Adrenal gland (tissue), 5 donors: ENCODE results near the gene GBA2.

Experiments
- CTCF ChIP-seq, 6 experiments: fragments of 450-650 bp in 4 of 6; fragments of 200-600 bp in 2 of 6; sonication (generic) in 1 of 6; IDR thresholded peaks; 1 replicate in 5 of 6; 2 replicates in 1 of 6; pipeline versions ENCODE4 v1.5.1 to v1.8.0; 2016 to 2021; ENCODE audit warnings: antibody characterized with exemption in 6 of 6, mild to moderate bottlenecking in 2 of 6, moderate library complexity in 1 of 6
- POLR2A ChIP-seq, 2 donors: fragments of 450-650 bp; IDR thresholded peaks; one replicate each; pipeline ENCODE4 v1.6.1; 2017; ENCODE audit warnings: antibody characterized with exemption in 2 of 2, mild to moderate bottlenecking in 2 of 2, moderate library complexity in 1 of 2
- donor health status: DM: no; HTN: no; CAD: no.

GRCh38 chr9:35795695-35796094 is 46.7 kb upstream of the GBA2 start:
- TF ChIP-seq CTCF (IDR thresholded peaks at IDR 0.05) = no peak
- no peak for TF ChIP-seq POLR2A (IDR thresholded peaks at IDR 0.05)
